ENCODE results near the gene DDX24.

The DDX24 gene

GRCh38 chr14:94126419-94126677, 45.3 kb upstream of the DDX24 start:
- no peak for DNase-seq (ENCODE audit: low read depth)
- no peak overlapping the region for H3K4me3 ChIP-seq (ENCODE audit: low read depth, low read length)
- TF ChIP-seq, protein P1, sequence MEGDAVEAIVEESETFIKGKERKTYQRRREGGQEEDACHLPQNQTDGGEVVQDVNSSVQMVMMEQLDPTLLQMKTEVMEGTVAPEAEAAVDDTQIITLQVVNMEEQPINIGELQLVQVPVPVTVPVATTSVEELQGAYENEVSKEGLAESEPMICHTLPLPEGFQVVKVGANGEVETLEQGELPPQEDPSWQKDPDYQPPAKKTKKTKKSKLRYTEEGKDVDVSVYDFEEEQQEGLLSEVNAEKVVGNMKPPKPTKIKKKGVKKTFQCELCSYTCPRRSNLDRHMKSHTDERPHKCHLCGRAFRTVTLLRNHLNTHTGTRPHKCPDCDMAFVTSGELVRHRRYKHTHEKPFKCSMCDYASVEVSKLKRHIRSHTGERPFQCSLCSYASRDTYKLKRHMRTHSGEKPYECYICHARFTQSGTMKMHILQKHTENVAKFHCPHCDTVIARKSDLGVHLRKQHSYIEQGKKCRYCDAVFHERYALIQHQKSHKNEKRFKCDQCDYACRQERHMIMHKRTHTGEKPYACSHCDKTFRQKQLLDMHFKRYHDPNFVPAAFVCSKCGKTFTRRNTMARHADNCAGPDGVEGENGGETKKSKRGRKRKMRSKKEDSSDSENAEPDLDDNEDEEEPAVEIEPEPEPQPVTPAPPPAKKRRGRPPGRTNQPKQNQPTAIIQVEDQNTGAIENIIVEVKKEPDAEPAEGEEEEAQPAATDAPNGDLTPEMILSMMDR (IDR thresholded peaks at IDR 0.05; ENCODE audit: low read depth, low read length, missing control alignments), result no peak

DNA sequence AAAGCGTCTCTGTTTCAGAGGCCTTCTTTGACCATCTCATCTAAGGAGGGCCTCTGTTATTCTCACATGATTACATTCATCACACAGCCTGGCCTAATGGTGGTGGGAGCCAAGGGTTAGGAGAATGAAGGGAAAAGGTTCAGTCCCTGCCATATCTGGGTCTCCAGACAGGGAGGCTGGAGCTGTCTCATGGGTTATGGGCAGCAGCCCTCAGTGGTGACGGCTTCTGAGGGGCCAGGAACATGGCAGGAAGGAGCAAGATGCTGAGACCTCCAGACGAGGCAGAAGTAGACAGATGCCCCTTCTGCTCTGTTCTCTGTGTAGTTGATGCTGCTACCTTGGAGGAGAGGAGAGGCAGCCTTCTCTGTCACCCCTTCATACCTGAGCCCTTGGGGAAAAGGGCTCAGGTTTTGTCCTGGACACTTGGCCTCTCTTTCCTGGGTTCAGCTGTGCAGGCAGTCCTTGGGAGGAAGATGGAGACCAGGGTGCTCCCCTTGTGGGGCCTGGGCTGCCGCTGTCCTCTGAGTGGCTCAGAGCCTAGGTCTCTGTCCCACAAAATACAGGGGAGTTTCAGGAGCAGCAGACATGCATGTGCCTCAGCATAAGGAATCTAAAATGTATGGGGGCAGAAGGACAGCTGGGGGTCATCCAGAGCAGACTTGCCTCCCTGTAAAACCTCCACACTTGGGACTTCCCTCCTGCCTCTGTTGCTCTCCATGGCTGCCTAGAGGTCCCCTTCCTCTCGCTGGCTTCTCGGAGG, 44.8 kb upstream of the DDX24 start:
- no peak for DNase-seq (ENCODE audit: low read depth)
- TF ChIP-seq, protein P1 (IDR thresholded peaks at IDR 0.05; ENCODE audit: low read depth, low read length, missing control alignments), result no peak
- no peak overlapping the region for H3K4me3 ChIP-seq (ENCODE audit: low read depth, low read length)

GRCh38 chr14:94124582-94125377, 43.8 kb upstream of the DDX24 start:
- no peak overlapping the region for H3K4me3 ChIP-seq (ENCODE audit: low read depth, low read length)
- TF ChIP-seq, protein P1 (IDR thresholded peaks at IDR 0.05; ENCODE audit: low read depth, low read length, missing control alignments), result no peak
- no peak for DNase-seq (ENCODE audit: low read depth)

GRCh38 chr14:94123868-94124267, 42.9 kb upstream of the DDX24 start:
- TF ChIP-seq, protein P1 (IDR thresholded peaks at IDR 0.05; ENCODE audit: low read depth, low read length, missing control alignments), result no peak
- no peak overlapping the region for H3K4me3 ChIP-seq (ENCODE audit: low read depth, low read length)
- DNase-seq (ENCODE audit: low read depth), result no peak

GRCh38 chr14:94123296-94123695, 42.3 kb upstream of the DDX24 start:
- TF ChIP-seq, protein P1 (IDR thresholded peaks at IDR 0.05; ENCODE audit: low read depth, low read length, missing control alignments), result no peak
- H3K4me3 ChIP-seq (ENCODE audit: low read depth, low read length), result no peak overlapping the region
- DNase-seq (ENCODE audit: low read depth), result no peak

DNA sequence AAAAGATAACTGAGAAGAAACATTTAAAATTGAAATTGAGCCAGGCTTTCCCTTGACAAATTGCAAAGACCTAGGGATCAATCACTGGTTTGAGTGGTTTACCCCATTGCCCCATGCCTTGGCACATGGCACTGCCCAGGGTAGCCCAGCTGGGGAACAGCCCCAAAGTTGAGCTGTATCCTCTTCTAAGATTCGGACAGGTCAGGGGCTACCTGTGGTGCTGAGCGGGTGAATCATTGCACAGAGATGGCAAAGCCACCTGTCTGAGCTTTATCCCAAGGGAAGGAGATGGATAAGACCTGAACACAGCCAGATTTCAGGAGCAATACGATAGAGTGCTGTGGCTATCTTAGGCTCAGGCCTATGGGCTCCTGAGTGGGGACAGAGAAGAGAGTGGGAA, 41.4 kb upstream of the DDX24 start:
- no peak for DNase-seq (ENCODE audit: low read depth)
- TF ChIP-seq, protein P1 (IDR thresholded peaks at IDR 0.05; ENCODE audit: low read depth, low read length, missing control alignments), result no peak
- H3K4me3 ChIP-seq (ENCODE audit: low read depth, low read length), result no peak overlapping the region

Data from GM12864 (cell line).